ENCODE results near the gene HMGCS2.

Gene HMGCS2

GRCh38 chr1:119701659-119702058 lies 67.0 kb downstream of the HMGCS2 start:
- no peak for DNase-seq (ENCODE audit: low read depth)

GRCh38 chr1:119700326-119700725 lies 68.4 kb downstream of the HMGCS2 start:
- no peak for DNase-seq (ENCODE audit: low read depth)
